SK-N-MC (cell line): ENCODE data around the gene GP1BA.

Experiments used
- EZH2 ChIP-seq: fragments of 200-600 bp; sonication (generic); IDR thresholded peaks from one replicate; pipeline ENCODE4 v1.6.1; 2017; ENCODE audit warnings: antibody characterized with exemption
- POLR2AphosphoS5 ChIP-seq: IDR thresholded peaks from 2 replicates; pipeline ENCODE4 v1.6.1; 2012; ENCODE audit warnings: mild to moderate bottlenecking, low read depth, low read length, borderline replicate concordance

DNA sequence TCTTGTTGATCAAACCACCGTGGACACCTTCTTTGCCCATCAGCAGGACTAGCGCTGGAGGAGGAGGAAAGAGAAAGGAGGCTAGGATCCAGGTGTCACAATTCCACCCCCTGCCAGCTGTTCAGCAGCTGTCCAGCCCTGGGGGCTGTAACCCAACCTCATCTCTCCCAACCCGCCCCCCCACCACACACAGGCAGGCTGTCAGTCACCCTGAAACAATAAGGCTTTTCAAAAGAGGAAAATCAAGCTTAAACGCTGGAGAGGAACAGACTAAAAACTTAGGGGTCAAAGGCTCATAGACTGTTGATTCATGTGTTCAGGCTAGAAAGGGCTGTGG is 13.8 kb downstream of the GP1BA start:
- TF ChIP-seq POLR2AphosphoS5 (no peak), EZH2 (no peak)
